ENCODE data around the gene MAT2B.

Gene MAT2B

GRCh38 chr5:163565492-163565891 is 60.1 kb downstream of the MAT2B start:
- no peak for ATAC-seq
- no peak for TF ChIP-seq GLIS3 (CRISPR knock-in tag; IDR thresholded peaks at IDR 0.05)
- TF ChIP-seq RARB (CRISPR knock-in tag; IDR thresholded peaks at IDR 0.05) = no peak
- no peak for TF ChIP-seq ZC3H10 (CRISPR knock-in tag; IDR thresholded peaks at IDR 0.05)
- TF ChIP-seq ZFP30 (CRISPR knock-in tag; IDR thresholded peaks at IDR 0.05) = no peak
- no peak for TF ChIP-seq PATZ1 (CRISPR knock-in tag; IDR thresholded peaks at IDR 0.05; ENCODE audit: borderline replicate concordance)
- TF ChIP-seq CSRNP3 (CRISPR knock-in tag; IDR thresholded peaks at IDR 0.05) = no peak

GRCh38 chr5:163565931-163566608 is 60.7 kb downstream of the MAT2B start:
- TF ChIP-seq SNAI2 (CRISPR knock-in tag; IDR thresholded peaks at IDR 0.05) (no peak), ZFP3 (CRISPR knock-in tag; IDR thresholded peaks at IDR 0.05) (no peak), PPARA (CRISPR knock-in tag; IDR thresholded peaks at IDR 0.05; ENCODE audit: borderline replicate concordance) (no peak), CSRNP3 (CRISPR knock-in tag; IDR thresholded peaks at IDR 0.05) (no peak), ARNTL (CRISPR knock-in tag; IDR thresholded peaks at IDR 0.05; ENCODE audit: borderline replicate concordance, low read depth) (no peak), ZNF70 (CRISPR knock-in tag; IDR thresholded peaks at IDR 0.05) (no peak), TSHZ2 (CRISPR knock-in tag; IDR thresholded peaks at IDR 0.05) (no peak), ESRRG (CRISPR knock-in tag; IDR thresholded peaks at IDR 0.05) (no peak), POU6F1 (CRISPR knock-in tag; IDR thresholded peaks at IDR 0.05; ENCODE audit: borderline replicate concordance, low read depth) (no peak), RARB (CRISPR knock-in tag; IDR thresholded peaks at IDR 0.05) (no peak), ZNF8 (CRISPR knock-in tag; IDR thresholded peaks at IDR 0.05) (no peak), ZFP30 (CRISPR knock-in tag; IDR thresholded peaks at IDR 0.05) (no peak), PATZ1 (CRISPR knock-in tag; IDR thresholded peaks at IDR 0.05; ENCODE audit: borderline replicate concordance) (no peak)
- ATAC-seq = no peak

- ATAC-seq = no peak
- no peak for TF ChIP-seq TOX (CRISPR knock-in tag; IDR thresholded peaks at IDR 0.05; ENCODE audit: borderline replicate concordance)
- no peak for TF ChIP-seq ZFP30 (CRISPR knock-in tag; IDR thresholded peaks at IDR 0.05)
- TF ChIP-seq ZNF70 (CRISPR knock-in tag; IDR thresholded peaks at IDR 0.05) = no peak
- TF ChIP-seq ARNTL (CRISPR knock-in tag; IDR thresholded peaks at IDR 0.05; ENCODE audit: borderline replicate concordance, low read depth) = no peak
- TF ChIP-seq TSHZ2 (CRISPR knock-in tag; IDR thresholded peaks at IDR 0.05) = no peak
- no peak for TF ChIP-seq ZNF8 (CRISPR knock-in tag; IDR thresholded peaks at IDR 0.05)
- TF ChIP-seq ZFP3 (CRISPR knock-in tag; IDR thresholded peaks at IDR 0.05) = no peak
- TF ChIP-seq ISL1 (CRISPR knock-in tag; IDR thresholded peaks at IDR 0.05) = no peak
- no peak for TF ChIP-seq CSDC2 (CRISPR knock-in tag; IDR thresholded peaks at IDR 0.05)
- TF ChIP-seq RARB (CRISPR knock-in tag; IDR thresholded peaks at IDR 0.05) = no peak
- TF ChIP-seq CSRNP3 (CRISPR knock-in tag; IDR thresholded peaks at IDR 0.05) = no peak
Measured at GRCh38 chr5:163566678-163567077, 61.3 kb downstream of the MAT2B start.

Data from SK-N-SH treated with all-trans-retinoic acid at 6 μM for 48 hours (cell line).